Measurements from ENCODE around the gene TDRD12. TPM values are rescaled to one million over a fixed set of nuclear protein-coding genes. Genes with fewer than 3 reads are reported as not detected.
"Not testable (repeated sequence)": the region's sequence is repeated elsewhere in the genome, so short reads cannot be mapped to it uniquely, and the experiment has no call there.

TDRD12 gene
- total RNA-seq, 1 donor from 2014 or later = 0.48 TPM

GRCh38 chr19:32693151-32694108 is 26.1 kb upstream of the TDRD12 start:
- DNase-seq (ENCODE audit: low spot score) = not testable (repeated sequence)

GRCh38 chr19:32694316-32694715 is 25.3 kb upstream of the TDRD12 start:
- DNase-seq (ENCODE audit: low spot score) = not testable (repeated sequence)

GRCh38 chr19:32694851-32695250 is 24.7 kb upstream of the TDRD12 start:
- DNase-seq (ENCODE audit: low spot score) = not testable (repeated sequence)

GRCh38 chr19:32695506-32695905 is 24.1 kb upstream of the TDRD12 start:
- not testable (repeated sequence) for DNase-seq (ENCODE audit: low spot score)

GRCh38 chr19:32696771-32697170 is 22.8 kb upstream of the TDRD12 start:
- not testable (repeated sequence) for DNase-seq (ENCODE audit: low spot score)

- not testable (repeated sequence) for DNase-seq (ENCODE audit: low spot score)
These were observed 19.4 kb upstream of the TDRD12 start for GRCh38 chr19:32700129-32700528.

GRCh38 chr19:32702010-32702409 is 17.6 kb upstream of the TDRD12 start:
- no peak for DNase-seq (ENCODE audit: low spot score)

GRCh38 chr19:32704006-32704405 is 15.6 kb upstream of the TDRD12 start:
- not testable (repeated sequence) for DNase-seq (ENCODE audit: low spot score)

GRCh38 chr19:32708457-32708856 is 11.1 kb upstream of the TDRD12 start:
- no peak for DNase-seq (ENCODE audit: low spot score)

GRCh38 chr19:32709032-32709431 is 10.5 kb upstream of the TDRD12 start:
- DNase-seq (ENCODE audit: low spot score) = no peak

GRCh38 chr19:32711747-32712146 is 7.8 kb upstream of the TDRD12 start:
- DNase-seq (ENCODE audit: low spot score) = no peak

GRCh38 chr19:32716203-32716602 is 3.4 kb upstream of the TDRD12 start:
- not testable (repeated sequence) for DNase-seq (ENCODE audit: low spot score)

- no peak for DNase-seq (ENCODE audit: low spot score)
These were observed 2.1 kb upstream of the TDRD12 start for GRCh38 chr19:32717496-32717895.

- DNase-seq (ENCODE audit: low spot score) = no peak
These were observed 1.3 kb upstream of the TDRD12 start for GRCh38 chr19:32718286-32718685.

GRCh38 chr19:32720216-32720935 is 809 bp downstream of the TDRD12 start:
- no peak for DNase-seq (ENCODE audit: low spot score)

- DNase-seq (ENCODE audit: low spot score) = no peak
These were observed 1.3 kb downstream of the TDRD12 start for GRCh38 chr19:32720936-32721250.

- no peak for DNase-seq (ENCODE audit: low spot score)
These were observed 16.4 kb downstream of the TDRD12 start for GRCh38 chr19:32735936-32736335.

- DNase-seq (ENCODE audit: low spot score) = no peak
These were observed 23.5 kb downstream of the TDRD12 start for GRCh38 chr19:32743021-32743420.

- DNase-seq (ENCODE audit: low spot score) = no peak
These were observed 23.9 kb downstream of the TDRD12 start for GRCh38 chr19:32743447-32743846.

GRCh38 chr19:32744555-32745325 is 25.2 kb downstream of the TDRD12 start:
- DNase-seq (ENCODE audit: low spot score) = no peak

- DNase-seq (ENCODE audit: low spot score) = peak; percentile 0
These were observed 26.2 kb downstream of the TDRD12 start for GRCh38 chr19:32745594-32746251.

Measured in umbilical cord (tissue), 2 donors.